Erythroblast (primary cell): ENCODE measurements around the gene SLC39A12.

Experiments
- GATA1 ChIP-seq: IDR thresholded peaks from 2 replicates; pipeline ENCODE4 v1.6.1; 2011; ENCODE audit warnings: low read depth, mild to moderate bottlenecking, control low read depth, low read length, moderate library complexity
- POLR2A ChIP-seq: IDR thresholded peaks from 2 replicates; pipeline ENCODE4 v1.6.1; 2011; ENCODE audit warnings: mild to moderate bottlenecking, low read length

DNA sequence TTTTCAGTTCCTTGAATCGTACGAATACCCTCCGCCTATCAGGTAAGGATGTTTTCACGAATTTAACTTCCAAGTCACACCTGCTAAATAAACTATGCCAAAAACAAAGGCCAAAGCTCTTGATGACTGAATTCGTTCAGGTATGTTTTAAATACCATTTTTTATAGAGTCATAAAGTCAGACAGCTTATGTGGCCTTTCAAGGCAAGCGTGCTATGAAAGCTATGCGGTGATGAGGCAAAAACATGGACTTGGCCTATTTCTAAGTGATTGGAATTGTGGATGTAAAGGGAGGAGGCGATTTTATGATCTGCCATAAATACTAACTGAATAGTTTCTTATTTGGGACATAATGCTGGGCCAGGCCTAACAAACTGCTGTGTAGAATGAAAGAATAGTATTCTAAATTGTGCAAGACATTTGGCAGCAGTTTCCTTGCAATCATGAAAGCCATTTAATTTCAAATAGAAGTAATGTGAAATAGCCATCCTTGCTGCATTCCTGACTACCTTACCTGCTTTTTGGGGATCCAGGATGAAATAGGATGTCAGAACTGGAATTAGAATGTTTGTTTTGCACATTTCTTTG, 14.0 kb downstream of the SLC39A12 start:
- TF ChIP-seq POLR2A (no peak), GATA1 (no peak)
